COLO668 (cell line): Measurements from ENCODE around the gene HOXD1.
A peak's percentile ranks its signal among the peaks of the same experiment; 100 is the strongest.

Experiments
- DNase-seq: peaks from one replicate; lab custom pipeline; 2025; ENCODE audit not compliant: unreplicated experiment; lab: John Stamatoyannopoulos, UW

HOXD1 gene

DNA sequence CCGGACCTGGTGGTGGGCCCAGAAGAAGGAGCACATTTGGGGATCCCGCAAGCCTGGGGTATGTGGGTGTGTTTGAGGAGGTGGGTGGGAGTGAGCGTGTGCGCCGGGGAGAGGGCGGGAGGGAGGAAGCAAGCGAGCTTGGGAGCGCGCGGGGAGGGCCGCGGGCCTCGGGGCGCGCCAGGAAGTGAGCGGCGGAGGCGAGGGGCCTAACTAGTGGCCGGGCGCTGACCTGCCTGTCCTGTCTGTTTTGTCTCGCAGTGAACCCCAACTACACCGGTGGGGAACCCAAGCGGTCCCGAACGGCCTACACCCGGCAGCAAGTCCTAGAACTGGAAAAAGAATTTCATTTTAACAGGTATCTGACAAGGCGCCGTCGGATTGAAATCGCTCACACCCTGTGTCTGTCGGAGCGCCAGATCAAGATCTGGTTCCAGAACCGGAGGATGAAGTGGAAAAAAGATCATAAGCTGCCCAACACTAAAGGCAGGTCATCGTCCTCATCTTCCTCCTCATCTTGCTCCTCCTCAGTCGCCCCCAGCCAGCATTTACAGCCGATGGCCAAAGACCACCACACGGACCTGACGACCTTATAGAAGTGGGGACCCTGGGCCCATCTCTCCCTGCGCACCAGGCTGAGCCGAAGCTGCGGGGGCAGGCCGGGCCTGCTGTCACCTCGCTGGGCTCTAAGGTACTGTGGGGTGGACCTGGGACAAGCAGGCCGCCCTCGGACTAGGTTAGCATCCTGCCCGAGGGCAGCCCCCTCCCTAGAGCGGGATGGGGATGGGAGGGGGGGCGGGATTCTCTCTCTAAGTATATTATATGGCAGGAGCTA lies 35.9 kb upstream of the HOXD1 start:
- peak; percentile 72 for DNase-seq

GRCh38 chr2:176154576-176155252 lies 33.8 kb upstream of the HOXD1 start:
- no peak for DNase-seq

DNA sequence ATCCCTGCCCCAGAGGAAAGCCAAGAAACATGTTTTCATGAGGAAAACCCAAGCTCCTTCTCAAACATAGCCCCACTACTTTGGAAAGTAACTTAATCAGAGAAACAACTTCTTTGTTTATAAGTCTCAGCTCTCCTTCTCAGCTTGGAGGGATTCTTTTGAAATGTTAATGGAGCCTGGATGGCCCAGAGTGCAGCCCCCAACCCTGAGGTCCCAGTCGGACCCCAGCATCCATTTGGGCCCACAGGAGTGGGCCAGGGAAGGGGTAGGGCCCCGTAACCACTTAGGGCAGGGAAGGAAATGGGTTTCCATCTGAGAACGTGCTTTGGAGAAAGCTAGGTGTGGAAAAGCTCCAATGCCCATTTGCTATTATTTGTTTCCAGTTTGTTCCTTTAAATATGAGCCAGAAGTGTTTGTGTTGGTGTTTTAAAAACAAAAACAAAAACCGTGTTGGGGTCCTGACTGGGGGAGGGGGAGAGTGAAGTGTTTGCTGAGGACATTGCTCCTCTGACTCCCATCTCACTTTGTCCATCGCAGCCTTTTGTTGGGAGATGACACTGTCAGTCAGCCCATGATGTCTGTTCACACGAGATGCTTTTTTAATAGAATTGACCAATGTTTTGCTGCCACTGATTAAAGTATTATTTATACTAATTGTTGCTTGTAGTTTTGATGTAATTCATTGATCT lies 33.0 kb upstream of the HOXD1 start:
- no peak for DNase-seq

DNA sequence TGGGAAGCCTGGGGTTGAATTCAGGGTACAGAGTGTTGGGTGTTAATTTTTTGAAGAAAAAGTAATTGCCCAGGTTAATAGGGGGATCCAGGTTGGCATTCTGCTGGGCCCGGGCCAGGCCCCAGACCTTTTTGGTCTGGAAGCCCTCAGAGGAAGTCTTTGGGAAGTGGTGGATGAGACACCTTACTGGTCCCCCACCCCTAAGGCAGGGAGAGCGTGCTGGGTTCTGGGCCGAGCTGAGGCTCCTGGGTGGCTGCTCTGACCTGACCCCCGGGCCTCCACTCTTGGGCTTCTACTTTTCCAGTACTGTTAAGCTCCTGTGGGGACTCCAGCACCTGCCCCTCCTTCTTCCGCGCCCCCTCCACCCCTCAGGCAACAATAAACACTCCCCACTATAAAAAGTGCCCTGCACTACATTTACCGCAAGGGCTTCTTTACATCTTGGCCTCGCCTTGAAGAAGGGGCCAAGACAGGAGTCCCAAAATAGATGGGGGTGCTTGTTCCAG lies 32.1 kb upstream of the HOXD1 start:
- DNase-seq, result no peak

DNA sequence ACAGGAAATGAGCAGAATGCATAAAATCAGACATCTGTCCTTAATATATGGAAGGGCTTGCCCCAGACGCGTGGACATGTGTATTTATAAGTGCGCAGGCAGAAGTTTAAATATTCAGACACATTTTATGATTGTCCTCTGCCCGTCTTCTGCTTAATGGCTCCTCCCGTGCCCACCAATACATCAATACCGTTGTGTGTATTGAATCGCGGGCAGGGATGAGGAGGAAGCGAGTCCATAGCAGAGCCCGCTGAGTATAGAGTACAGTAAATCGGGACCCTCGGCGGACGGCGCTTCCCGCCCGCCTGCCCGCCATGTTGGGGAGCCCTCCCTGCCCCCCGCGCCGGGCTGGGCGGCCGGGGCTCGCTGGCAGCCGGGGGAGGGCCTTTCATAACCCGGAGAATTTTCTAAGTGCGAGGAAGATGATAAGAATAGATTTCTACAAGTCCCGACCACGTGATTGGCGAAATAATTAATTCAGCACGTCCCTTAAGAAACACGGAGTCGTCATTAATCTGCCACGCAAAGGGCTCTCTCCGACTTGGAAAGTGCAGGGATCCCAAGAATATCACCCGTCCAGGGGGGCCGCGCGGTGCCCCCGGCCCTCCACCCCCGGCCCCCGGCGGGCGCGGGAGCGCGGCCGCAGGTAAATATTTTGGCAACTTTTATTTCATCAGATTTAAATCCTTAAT lies 31.5 kb upstream of the HOXD1 start, which contains the start of gene HOXD3:
HOXD3 (plus strand) TSS at position 501 of the 692 bp plus-strand sequence. CDS start 11,808 bp downstream, outside the sequence.
- DNase-seq, result peak; percentile 45

- peak; percentile 86 for DNase-seq
These were observed 30.8 kb upstream of the HOXD1 start for GRCh38 chr2:176157499-176158185.

GRCh38 chr2:176158186-176158591 lies 30.3 kb upstream of the HOXD1 start:
- DNase-seq, result peak; percentile 69

- DNase-seq, result peak; percentile 46
These were observed 29.4 kb upstream of the HOXD1 start for GRCh38 chr2:176158855-176159662.

- DNase-seq, result no peak
These were observed 28.7 kb upstream of the HOXD1 start for GRCh38 chr2:176159663-176160250.

DNA sequence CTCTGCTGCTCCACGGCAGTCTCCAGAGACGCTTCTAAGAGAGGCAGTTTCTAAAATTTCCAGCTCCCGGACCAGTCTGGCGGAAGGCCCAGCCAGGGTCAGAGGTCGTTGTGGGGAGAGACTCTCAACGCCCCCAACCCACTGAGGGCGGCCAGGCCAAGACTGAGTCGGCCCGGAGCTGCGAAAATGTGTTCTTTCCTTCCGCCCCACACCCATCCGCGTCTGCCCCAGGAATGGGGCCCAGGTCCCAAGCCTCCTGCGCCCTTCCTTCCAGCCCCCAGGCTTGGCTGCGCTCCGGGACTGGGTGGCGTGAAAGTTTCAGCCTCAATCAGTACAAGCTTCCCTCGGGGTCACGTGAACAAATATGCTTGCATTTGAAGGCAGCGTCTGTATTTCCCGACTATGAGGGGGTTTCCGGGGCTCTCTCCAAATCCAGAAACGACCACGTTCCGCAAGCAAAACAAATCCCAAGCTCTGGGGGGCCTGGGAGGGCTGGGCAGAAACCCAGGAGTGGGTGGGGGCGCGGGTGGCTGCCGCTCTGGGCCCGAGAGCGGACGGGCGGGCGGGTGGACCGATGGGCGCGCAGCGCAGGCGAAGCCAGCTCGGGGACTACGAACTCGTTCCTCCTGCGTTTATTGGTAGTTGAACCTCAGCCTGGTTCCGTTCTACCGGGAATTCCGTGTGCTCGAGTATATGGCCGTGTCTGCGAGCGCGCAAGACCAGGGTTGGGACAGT lies 28.1 kb upstream of the HOXD1 start:
- DNase-seq, result no peak

GRCh38 chr2:176160986-176161824 lies 27.3 kb upstream of the HOXD1 start:
- no peak for DNase-seq

DNA sequence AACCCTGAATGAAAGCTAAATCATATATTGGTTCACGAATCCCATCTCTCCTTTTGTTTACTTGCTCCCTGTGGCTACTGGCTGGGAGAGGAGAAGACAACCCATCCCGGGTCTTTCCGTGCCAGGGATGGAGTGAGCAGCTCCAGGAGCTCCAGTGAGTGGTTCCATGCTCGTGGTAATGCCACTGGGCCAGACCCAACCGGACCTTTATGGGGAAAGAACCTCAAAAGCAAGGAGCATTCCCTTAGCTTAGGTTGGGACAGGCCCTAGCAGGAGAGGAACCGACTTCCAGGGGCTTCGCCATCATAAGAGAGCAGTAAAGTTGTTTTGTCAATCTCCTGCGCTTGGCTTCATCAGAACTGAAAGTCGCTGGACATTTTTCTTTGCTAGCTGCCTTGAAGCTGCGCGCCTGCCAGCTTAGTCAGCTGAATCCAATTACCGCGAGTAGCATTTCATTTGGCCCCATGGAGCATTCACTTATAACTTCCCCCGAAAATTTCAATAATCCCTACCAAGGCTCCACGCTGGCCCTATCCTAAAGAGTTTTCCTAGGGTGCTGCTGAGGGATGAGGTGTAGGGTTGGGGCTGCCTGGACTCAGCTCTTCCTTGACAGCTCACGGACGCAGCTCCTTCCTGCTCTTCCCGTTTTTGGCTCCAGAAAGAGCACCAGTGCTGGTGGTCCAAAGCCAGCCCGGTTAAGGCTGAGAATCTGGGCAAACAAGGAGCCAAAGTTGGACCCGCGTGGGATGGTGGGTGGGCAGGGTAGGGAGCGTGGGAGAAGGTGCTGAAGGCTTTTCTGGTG lies 26.4 kb upstream of the HOXD1 start:
- no peak for DNase-seq

GRCh38 chr2:176162911-176163671 lies 25.4 kb upstream of the HOXD1 start:
- DNase-seq, result no peak

DNA sequence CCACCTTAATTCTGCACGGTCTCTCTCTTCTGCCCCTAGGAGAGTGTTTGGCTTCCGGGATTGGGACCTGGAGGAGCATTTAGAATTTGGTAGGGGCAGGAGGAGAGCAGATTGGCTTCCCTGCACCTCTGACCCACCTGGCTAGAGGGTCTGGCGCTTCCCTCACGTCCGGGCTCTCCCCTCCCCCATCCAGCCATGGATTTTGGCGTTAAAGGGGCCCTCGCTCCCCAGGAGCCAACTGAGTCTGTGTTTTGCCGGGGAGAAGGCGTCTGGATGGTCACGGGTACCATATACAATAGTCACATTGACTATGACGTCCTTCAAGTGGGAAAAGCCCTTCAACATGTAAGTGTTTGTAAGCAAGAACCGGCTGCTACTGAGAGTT lies 24.8 kb upstream of the HOXD1 start:
- DNase-seq, result no peak

GRCh38 chr2:176164201-176164600 lies 24.3 kb upstream of the HOXD1 start:
- DNase-seq, result no peak
